Erythroblast (primary cell): Measurements from ENCODE around the gene DHX8.
"Not testable (repeated sequence)": the region's sequence is repeated elsewhere in the genome, so short reads cannot be mapped to it uniquely, and the experiment has no call there.

Experiments used
- DNase-seq, 2 experiments: peaks; one replicate each; lab custom pipeline; 2025; lab: John Stamatoyannopoulos, UW
- GATA1 ChIP-seq: IDR thresholded peaks from 2 replicates; pipeline ENCODE4 v1.6.1; 2011; ENCODE audit warnings: low read depth, mild to moderate bottlenecking, control low read depth, low read length, moderate library complexity
- POLR2A ChIP-seq: IDR thresholded peaks from 2 replicates; pipeline ENCODE4 v1.6.1; 2011; ENCODE audit warnings: mild to moderate bottlenecking, low read length

Gene DHX8

GRCh38 chr17:43483674-43484551 lies at the start of gene DHX8:
Gene DHX8, plus strand, starts transcription at chr17:43483975. Its CDS starts 63 bp downstream, at chr17:43484038.
- DNase-seq, result peak; percentile 99

GRCh38 chr17:43434902-43435319 lies 48.9 kb upstream of the DHX8 start:
- no peak for DNase-seq
- TF ChIP-seq POLR2A, result no peak
- TF ChIP-seq GATA1, result no peak

More at GRCh38 chr17:43483674-43484551, at the start of gene DHX8:
- TF ChIP-seq GATA1 (no peak), POLR2A (peak; percentile 96)

DNA sequence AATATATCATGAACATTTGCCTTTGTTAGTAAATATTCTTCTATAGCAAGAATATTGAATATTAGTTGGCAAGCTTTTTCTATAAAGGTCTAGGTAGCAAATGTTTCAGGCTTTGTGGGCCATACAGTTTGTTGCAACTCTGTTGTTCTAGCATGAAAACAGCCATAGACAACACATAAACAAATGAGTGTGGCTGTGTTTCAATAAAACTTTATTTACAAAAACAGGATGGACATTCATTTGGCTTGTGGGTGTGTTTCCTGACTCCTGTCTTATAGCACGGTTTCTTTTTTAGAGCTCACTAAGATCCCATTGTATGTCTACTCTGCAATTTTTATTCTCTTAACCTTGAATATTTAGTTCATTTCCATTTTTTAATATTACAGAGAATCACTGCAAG lies 46.0 kb upstream of the DHX8 start:
- TF ChIP-seq GATA1 (no peak), POLR2A (no peak)
- DNase-seq, result no peak

GRCh38 chr17:43438626-43439025 lies 45.1 kb upstream of the DHX8 start:
- no peak for TF ChIP-seq GATA1
- TF ChIP-seq POLR2A, result no peak

GRCh38 chr17:43439041-43439440 lies 44.7 kb upstream of the DHX8 start:
- DNase-seq, result no peak
- TF ChIP-seq POLR2A (no peak), GATA1 (no peak)

More at GRCh38 chr17:43438626-43439025, 45.1 kb upstream of the DHX8 start:
- DNase-seq, result no peak

DNA sequence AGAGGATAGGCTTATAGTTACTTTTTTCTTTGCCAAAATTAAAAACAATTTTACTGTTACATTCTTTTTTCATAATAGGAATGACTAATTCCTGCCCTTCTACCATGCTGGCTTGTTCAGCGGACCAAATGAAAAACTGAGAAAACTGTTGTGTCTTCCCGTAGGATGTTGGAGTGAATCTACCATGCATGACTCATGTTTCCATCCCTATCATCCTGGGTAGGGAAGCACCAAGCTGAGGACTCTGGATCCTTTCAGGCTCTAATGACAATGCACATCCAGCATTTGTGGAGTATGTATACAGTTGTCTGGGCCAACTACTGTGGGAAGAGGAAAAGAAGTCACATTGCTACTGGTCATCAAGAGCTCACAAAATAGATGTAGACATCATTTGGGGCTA lies 41.1 kb upstream of the DHX8 start:
- no peak for DNase-seq
- no peak for TF ChIP-seq GATA1
- no peak for TF ChIP-seq POLR2A

- TF ChIP-seq POLR2A (no peak), GATA1 (no peak)
Observed at GRCh38 chr17:43443381-43443780, 40.4 kb upstream of the DHX8 start.

DNA sequence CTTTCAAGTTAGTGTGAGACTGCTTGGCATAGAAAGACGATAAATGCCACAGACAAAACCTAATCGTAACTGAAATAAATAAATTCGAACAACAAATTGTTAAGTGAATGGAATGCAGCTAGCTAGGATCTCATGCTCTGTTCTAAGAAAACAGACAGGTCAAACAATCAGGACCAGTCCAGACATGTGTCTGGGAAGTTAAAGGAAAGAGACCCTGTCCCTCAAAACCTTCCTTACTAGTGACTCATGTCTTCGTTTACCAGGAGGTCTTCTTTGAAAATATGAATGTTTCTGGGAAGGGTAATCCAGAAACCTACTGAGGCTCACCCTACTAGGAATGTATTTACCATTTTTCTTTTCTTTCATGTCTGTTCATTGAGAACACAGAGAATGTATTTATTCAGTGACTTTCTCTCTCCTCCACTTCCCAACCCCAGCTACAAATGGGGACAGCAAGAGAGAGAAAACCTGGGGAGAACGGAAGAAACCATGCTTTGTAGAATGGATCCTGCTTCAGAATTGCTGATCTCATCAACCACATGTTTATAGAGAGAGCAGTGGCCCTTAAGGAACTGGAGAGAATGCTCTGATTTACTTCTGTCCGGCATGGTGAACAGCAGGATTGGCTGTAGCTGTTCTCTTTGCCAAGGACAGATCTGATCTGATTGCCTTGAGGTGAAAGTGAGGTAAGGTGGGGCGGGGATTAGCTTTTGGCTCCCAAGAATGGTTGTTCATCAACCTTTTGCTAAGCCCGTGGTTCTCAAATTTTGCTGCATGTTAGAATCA lies 39.4 kb upstream of the DHX8 start:
- TF ChIP-seq GATA1 (no peak), POLR2A (no peak)
- no peak for DNase-seq

More at GRCh38 chr17:43443381-43443780, 40.4 kb upstream of the DHX8 start:
- no peak for DNase-seq

- DNase-seq, result no peak
- TF ChIP-seq GATA1, result no peak
- TF ChIP-seq POLR2A, result no peak
Observed at GRCh38 chr17:43445009-43445589, 38.7 kb upstream of the DHX8 start.

- TF ChIP-seq GATA1 (no peak), POLR2A (no peak)
- DNase-seq, result no peak
Observed at GRCh38 chr17:43446773-43447172, 37.0 kb upstream of the DHX8 start.

DNA sequence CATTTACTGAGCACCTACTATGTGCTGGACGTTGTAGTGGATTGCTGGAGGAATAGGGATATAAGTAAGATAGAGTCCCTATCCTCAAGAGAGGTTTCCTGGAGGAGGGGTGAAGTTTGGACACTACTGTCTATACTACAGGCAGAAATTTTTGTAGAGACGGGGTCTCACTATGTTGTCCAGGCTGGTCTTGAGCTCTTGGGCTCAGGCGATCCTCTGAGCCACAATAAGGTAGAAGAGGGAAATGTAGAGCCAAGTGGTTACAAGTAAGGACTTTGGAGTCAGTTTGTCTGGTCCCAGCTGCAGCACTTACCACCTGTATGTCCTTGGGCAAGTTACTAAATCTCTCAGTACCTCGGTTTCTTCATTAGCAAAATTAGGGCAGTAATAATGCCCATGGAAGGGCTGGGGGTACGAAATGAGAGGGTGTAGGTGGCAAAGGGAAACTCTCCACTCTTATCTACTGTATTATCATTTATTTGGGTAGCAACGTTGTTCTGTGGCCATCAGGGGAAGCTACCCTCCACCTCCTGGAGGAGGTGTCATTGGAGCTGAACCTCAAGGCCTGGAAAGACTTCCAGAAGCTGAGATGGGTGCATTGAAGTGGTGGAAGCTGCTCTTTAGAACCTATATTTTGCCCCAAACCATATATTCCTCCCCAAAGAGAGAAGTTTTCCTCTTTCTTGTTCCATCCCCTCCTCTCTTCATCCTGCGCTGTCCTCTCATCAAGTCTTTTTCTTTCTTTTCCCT lies 34.9 kb upstream of the DHX8 start:
- DNase-seq, result no peak
- TF ChIP-seq GATA1 (no peak), POLR2A (no peak)

GRCh38 chr17:43449470-43450248 lies 34.1 kb upstream of the DHX8 start:
- no peak for TF ChIP-seq GATA1
- TF ChIP-seq POLR2A, result no peak

DNA sequence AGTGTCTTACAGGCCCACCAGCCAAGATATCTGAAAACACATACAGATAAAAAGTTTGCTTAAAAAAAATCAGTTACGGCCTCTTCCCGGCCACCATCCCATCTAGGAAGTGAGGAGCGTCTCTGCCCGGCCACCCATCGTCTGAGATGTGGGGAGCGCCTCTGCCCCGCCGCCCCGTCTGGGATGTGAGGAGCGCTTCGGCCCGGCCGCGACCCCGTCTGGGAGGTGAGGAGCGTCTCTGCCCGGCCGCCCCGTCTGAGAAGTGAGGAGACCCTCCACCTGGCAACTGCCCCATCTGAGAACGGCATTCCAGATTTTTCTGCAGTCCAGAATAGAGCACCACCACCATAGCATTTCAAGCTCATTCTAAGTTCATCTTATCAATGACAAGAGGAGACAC lies 33.0 kb upstream of the DHX8 start:
- DNase-seq, result not testable (repeated sequence)

More at GRCh38 chr17:43449470-43450248, 34.1 kb upstream of the DHX8 start:
- no peak for DNase-seq

DNA sequence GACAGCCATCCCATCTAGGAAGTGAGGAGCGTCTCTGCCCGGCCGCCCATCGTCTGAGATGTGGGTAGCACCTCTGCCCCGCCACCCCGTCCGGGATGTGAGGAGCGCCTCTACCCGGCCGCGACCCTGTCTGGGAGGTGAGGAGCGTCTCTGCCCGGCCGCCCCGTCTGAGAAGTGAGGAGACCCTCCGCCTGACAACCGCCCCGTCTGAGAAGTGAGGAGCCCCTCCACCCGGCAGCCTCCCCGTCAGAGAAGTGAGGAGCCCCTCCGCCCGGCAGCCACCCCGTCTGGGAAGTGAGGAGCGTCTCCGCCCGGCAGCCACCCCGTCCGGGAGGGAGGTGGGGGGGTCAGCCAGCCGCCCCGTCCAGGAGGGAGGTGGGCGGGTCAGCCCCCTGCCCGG lies 32.0 kb upstream of the DHX8 start:
- DNase-seq, result not testable (repeated sequence)
